OCI-LY1 (cell line): ENCODE results near the gene KCTD1.

ENCODE experiments used
- H2AFZ ChIP-seq: fragments of 200-600 bp; sonication (generic), shearing (Covaris generic); 2 replicates; pipeline ENCODE4 v1.6.0; 2014; ENCODE audit warnings: antibody characterized with exemption, mild to moderate bottlenecking, low read length
- H3F3A ChIP-seq: fragments of 200-600 bp; sonication (generic), shearing (Covaris generic); 2 replicates; pipeline ENCODE4 v1.6.0; 2014; ENCODE audit warnings: mild to moderate bottlenecking, antibody characterized with exemption, low read length, moderate library complexity; ENCODE audit not compliant: insufficient read depth
- H3K27ac ChIP-seq: fragments of 200-600 bp; sonication (generic); 2 replicates; pipeline ENCODE4 v1.5.1; 2014; ENCODE audit warnings: low read length, mixed run types, mild to moderate bottlenecking, low read depth; ENCODE audit not compliant: poor library complexity, severe bottlenecking
- H3K27me3 ChIP-seq: fragments of 200-600 bp; sonication (generic); 2 replicates; pipeline ENCODE4 v1.6.0; 2014; ENCODE audit warnings: antibody characterized with exemption, mild to moderate bottlenecking, low read length, moderate library complexity; ENCODE audit not compliant: insufficient read depth
- H3K36me3 ChIP-seq: fragments of 200-600 bp; sonication (generic); 2 replicates; pipeline ENCODE4 v1.6.1; 2014; ENCODE audit warnings: mild to moderate bottlenecking, antibody characterized with exemption, low read length, moderate library complexity, mixed read lengths; ENCODE audit not compliant: insufficient read depth
- H3K4me1 ChIP-seq: fragments of 200-600 bp; sonication (generic); 2 replicates; pipeline ENCODE4 v1.5.1; 2014; ENCODE audit warnings: mild to moderate bottlenecking, low read length, moderate library complexity; ENCODE audit not compliant: insufficient read depth, severe bottlenecking
- H3K4me2 ChIP-seq: fragments of 200-600 bp; sonication (generic), shearing (Covaris generic); 2 replicates; pipeline ENCODE4 v1.6.1; 2014; ENCODE audit warnings: low read length
- H3K4me3 ChIP-seq: fragments of 200-600 bp; sonication (generic); 2 replicates; pipeline ENCODE4 v1.5.1; 2014; ENCODE audit warnings: low read length, low read depth, mild to moderate bottlenecking, mixed read lengths; ENCODE audit not compliant: poor library complexity, severe bottlenecking
- H3K79me2 ChIP-seq: fragments of 200-600 bp; shearing (Covaris generic); 2 replicates; pipeline ENCODE4 v1.6.1; 2016; ENCODE audit warnings: mixed run types, low read length, mixed read lengths; ENCODE audit not compliant: insufficient read depth
- H3K9ac ChIP-seq: fragments of 200-600 bp; sonication (generic), shearing (Covaris generic); 2 replicates; pipeline ENCODE4 v1.6.1; 2014; ENCODE audit warnings: mild to moderate bottlenecking, low read length, mixed read lengths
- H3K9me2 ChIP-seq: fragments of 200-600 bp; sonication (generic), shearing (Covaris generic); 2 replicates; pipeline ENCODE4 v1.6.1; 2014; ENCODE audit warnings: low read depth, mild to moderate bottlenecking, low read length, mixed read lengths
- H3K9me3 ChIP-seq: fragments of 200-600 bp; shearing (Covaris generic); 2 replicates; pipeline ENCODE4 v1.6.1; 2014; ENCODE audit warnings: low read length, mixed read lengths
- H4K20me1 ChIP-seq: fragments of 200-600 bp; sonication (generic), shearing (Covaris generic); 2 replicates; pipeline ENCODE4 v1.6.0; 2016; ENCODE audit warnings: mild to moderate bottlenecking, low read length; ENCODE audit not compliant: insufficient read depth
- EZH2 ChIP-seq: fragments of 200-600 bp; sonication (generic), shearing (Covaris generic); IDR thresholded peaks from 2 replicates; pipeline ENCODE4 v1.8.0; 2017; ENCODE audit warnings: borderline replicate concordance, mixed run types, mild to moderate bottlenecking, antibody characterized with exemption, low read length, moderate library complexity, mixed read lengths
- TF ChIP-seq, protein P1 (sequence below): fragments of 200-600 bp; sonication (generic), shearing (Covaris generic); IDR thresholded peaks from 2 replicates; pipeline ENCODE4 v1.5.1; 2017; ENCODE audit warnings: mild to moderate bottlenecking, antibody characterized with exemption, low read length, moderate library complexity, mixed read lengths

KCTD1 gene

GRCh38 chr18:26521617-26522016, 26.7 kb downstream of the KCTD1 start:
- no peak overlapping the region for H2AFZ ChIP-seq
- TF ChIP-seq EZH2, result no peak
- TF ChIP-seq, protein P1, sequence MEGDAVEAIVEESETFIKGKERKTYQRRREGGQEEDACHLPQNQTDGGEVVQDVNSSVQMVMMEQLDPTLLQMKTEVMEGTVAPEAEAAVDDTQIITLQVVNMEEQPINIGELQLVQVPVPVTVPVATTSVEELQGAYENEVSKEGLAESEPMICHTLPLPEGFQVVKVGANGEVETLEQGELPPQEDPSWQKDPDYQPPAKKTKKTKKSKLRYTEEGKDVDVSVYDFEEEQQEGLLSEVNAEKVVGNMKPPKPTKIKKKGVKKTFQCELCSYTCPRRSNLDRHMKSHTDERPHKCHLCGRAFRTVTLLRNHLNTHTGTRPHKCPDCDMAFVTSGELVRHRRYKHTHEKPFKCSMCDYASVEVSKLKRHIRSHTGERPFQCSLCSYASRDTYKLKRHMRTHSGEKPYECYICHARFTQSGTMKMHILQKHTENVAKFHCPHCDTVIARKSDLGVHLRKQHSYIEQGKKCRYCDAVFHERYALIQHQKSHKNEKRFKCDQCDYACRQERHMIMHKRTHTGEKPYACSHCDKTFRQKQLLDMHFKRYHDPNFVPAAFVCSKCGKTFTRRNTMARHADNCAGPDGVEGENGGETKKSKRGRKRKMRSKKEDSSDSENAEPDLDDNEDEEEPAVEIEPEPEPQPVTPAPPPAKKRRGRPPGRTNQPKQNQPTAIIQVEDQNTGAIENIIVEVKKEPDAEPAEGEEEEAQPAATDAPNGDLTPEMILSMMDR, result no peak
- H3K79me2 ChIP-seq, result no peaks in the 10 kb centered on the region
- H3K4me3 ChIP-seq, result no peak overlapping the region
- no peaks in the 10 kb centered on the region; the same call in 1 of the 2 replicates for H3K36me3 ChIP-seq
- 0 out of 2 replicates have a peak, but pooled peaks cover 4% of the 10 kb centered on the region for H3K27me3 ChIP-seq
- no peaks in the 10 kb centered on the region for H4K20me1 ChIP-seq
- H3K4me1 ChIP-seq, result no peaks in the 10 kb centered on the region
- no peak overlapping the region for H3K4me2 ChIP-seq
- H3K9me2 ChIP-seq, result no peaks in the 10 kb centered on the region
- no peak overlapping the region for H3K9ac ChIP-seq
- H3F3A ChIP-seq, result no peaks in the 10 kb centered on the region
- H3K9me3 ChIP-seq, result no peaks in the 10 kb centered on the region
- H3K27ac ChIP-seq, result no peak overlapping the region

DNA sequence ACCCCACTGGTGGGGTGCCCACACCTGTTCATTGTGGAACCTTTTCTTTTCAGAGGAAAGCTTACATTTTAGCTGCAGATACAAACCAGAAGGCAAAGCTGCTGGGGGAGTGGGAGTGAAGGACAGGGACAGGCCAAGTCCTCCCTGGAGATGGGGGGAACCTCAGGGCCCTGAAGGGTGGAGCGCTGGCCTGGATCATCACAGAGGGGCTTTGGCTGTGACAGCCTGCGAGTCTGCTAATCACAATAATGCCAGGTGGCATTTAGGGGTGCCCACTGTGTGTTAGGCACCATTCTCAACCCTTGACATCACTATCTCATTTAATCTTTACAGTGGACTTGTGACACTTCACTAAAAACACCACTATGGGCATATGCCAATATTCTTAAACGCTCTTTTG, 27.4 kb downstream of the KCTD1 start:
- no peak overlapping the region for H3K9ac ChIP-seq
- TF ChIP-seq EZH2, result no peak
- TF ChIP-seq, protein P1, result no peak

GRCh38 chr18:26519114-26519513, 29.2 kb downstream of the KCTD1 start:
- Histone ChIP-seq H3K27me3 (0 out of 2 replicates have a peak, but pooled peaks cover 4% of the 10 kb centered on the region), H4K20me1 (no peaks in the 10 kb centered on the region), H3K9me2 (no peaks in the 10 kb centered on the region), H3K79me2 (no peaks in the 10 kb centered on the region), H3K4me1 (no peaks in the 10 kb centered on the region), H3K4me3 (no peak overlapping the region), H3K27ac (no peak overlapping the region), H3K36me3 (no peaks in the 10 kb centered on the region; the same call in 1 of the 2 replicates), H3K9ac (no peak overlapping the region), H3F3A (no peaks in the 10 kb centered on the region), H2AFZ (no peak overlapping the region), H3K9me3 (no peaks in the 10 kb centered on the region), H3K4me2 (no peak overlapping the region)
- TF ChIP-seq EZH2, result no peak
- TF ChIP-seq, protein P1, result no peak

More for the DNA sequence above, 27.4 kb downstream of the KCTD1 start:
- no peaks in the 10 kb centered on the region for H4K20me1 ChIP-seq
- H3K4me3 ChIP-seq, result no peak overlapping the region
- H3K4me2 ChIP-seq, result no peak overlapping the region
- H3K36me3 ChIP-seq, result no peaks in the 10 kb centered on the region; the same call in 1 of the 2 replicates
- H3K9me3 ChIP-seq, result no peaks in the 10 kb centered on the region
- no peaks in the 10 kb centered on the region for H3K4me1 ChIP-seq
- H2AFZ ChIP-seq, result no peak overlapping the region
- no peaks in the 10 kb centered on the region for H3K9me2 ChIP-seq
- no peaks in the 10 kb centered on the region for H3F3A ChIP-seq
- no peaks in the 10 kb centered on the region for H3K79me2 ChIP-seq
- 0 out of 2 replicates have a peak, but pooled peaks cover 4% of the 10 kb centered on the region for H3K27me3 ChIP-seq
- no peak overlapping the region for H3K27ac ChIP-seq
